SIG-M5 treated with dmso at 0.1 percent for 504 hours (cell line): ENCODE results near the gene GADD45A.
A peak's percentile ranks its signal among the peaks of the same experiment; 100 is the strongest.

ENCODE experiments used
- DNase-seq: peaks from one replicate; lab custom pipeline; 2025; ENCODE audit not compliant: unreplicated experiment; lab: John Stamatoyannopoulos, UW

Gene GADD45A

DNA sequence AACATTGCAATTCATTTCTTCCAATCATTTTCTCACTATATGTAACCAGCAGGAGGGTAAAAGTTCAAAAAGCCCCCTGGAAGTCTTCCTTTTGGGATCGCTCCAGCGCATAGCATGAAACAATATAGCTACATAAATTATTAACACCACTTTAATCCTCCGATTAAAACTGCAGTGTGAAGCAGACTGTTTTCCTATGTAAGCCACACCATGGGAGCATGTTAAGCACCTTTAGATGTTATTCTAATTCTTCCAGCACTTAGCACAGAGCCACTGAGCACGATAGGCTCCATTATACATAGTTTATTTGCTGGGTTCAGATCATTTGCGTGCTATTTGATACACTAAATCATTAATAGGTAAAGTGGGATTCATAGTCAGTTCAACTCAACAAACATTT lies 18.4 kb upstream of the GADD45A start:
- no peak for DNase-seq

- no peak for DNase-seq
These were observed 16.3 kb upstream of the GADD45A start for GRCh38 chr1:67668660-67669059.

DNA sequence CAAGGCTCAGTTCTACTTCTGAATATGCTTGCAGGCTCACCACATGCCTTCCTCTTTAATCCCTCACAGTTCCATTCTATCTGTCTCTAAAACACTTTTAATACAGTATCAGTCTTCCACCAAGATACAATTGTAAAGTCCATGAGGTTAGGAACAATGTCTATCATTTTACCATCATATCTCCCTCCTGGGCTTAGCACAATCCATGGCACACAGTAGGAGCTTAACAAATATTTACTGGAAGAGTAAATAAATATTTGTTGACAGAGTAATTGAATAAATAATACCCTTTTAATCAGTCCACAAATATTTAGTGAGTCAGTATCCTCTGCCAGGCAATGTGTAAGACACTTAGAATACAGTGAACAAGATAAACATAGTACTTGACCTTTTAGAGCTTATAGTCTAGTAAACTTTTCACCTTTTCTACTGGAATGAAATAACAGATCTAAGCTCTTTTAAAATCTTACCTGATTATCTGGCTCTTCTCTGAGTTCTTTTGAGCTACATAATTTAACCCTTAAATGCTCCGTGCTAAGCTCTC lies 12.7 kb upstream of the GADD45A start:
- no peak for DNase-seq

DNA sequence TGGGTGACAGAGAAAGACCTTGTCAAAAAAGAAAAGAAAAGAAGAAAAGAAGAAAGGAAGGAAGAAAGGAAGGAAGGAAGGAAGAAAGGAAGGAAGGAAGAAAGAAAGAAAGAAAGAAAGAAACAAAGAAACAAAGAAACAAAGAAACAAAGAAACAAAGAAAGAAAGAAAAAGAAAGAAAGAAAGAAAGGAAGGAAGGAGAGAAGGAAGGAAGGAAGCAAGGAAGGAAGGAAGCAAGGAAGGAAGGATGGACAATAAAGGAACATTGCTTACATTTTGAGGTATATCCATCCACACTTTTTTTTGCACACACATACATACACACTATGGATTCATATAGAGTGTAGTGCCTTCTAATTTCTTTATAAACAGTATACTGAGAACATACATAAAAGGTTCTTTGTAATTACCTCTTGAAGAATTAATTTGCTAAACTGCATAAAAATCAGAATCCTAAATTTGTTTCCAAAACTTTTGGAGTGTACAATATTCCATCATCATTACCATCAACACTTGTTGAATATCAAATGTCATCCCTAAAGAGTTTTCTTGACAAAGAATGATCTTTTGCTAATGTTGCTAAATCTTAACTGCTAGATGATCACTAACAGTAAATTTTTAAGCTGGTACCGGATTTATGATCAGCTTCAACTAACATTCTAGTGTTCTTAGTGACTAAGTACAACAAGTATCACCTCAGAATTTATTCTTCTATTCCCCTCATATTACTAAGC lies 11.4 kb upstream of the GADD45A start:
- DNase-seq: no peak

DNA sequence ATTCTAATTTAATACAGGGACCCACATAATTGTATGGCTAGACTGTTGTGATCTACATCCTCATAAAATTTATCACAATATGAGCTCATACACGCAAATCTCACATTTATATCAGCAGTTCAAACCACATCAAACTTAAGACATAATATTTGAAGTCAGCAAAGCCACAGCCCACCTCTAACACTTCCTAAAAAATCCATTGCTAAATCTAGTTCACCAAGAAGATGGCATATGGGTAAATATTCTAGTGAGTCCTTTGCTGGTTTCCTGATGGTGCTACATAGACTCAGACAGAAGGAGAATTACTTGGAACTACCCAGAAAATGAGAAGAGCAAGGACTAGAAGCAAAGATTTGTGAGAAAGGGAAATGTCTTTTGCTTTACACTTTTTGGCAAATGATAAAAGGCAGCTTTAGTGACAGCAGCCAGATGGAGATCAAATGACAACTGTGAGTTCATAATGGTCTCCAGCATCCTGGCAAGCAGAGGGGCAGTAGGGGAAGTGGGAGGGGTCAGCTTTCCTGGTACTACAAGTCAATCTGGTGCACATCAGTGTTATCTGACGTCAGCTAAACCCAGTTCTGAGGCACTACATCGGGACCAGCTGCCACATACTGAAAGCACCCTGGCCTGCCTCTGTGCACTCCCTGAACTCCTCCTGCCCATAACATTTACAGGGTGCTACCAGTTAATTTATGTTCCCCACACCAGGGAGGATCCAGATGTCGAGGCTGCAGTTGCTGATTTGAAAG lies 10.6 kb upstream of the GADD45A start:
- DNase-seq: no peak

DNA sequence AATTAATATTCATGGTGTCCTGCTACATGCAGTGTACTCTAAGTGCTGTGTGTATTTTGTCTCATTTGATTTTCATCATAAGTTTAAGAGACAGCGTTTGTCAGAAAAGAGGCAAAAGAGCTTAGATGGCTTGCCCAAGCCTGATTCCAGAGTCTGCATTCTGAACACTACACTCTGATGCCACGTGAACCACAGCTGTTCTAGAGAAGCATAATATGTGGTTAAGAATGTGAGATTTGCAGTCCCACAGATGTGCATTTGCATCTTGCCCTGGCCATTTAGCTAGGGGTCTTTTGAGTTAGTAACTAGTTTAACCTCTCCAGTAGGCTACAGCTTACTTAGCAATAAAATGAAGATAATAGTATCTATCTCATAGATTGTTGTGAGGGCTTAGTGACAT lies 9.2 kb upstream of the GADD45A start:
- DNase-seq: no peak

DNA sequence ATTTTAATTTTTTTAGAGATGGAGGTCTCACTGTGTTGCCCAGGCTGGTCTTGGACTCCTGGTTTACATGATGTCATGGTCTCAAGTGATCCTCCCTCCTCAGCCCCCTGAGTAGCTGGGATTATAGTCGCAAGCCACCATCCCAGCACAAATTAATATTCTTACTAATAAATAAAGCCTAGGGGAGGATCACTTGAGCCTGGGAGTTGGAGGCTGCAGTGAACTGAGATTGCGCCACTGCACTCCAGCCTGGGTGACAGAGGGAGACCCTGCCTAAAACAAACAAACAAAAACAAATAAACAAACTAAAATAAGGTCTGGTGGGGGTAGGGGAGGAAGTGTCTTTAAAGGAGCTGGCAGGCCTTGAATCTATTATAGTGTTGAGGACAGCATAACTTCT lies 8.7 kb upstream of the GADD45A start:
- DNase-seq: no peak

- DNase-seq: no peak
These were observed 8.1 kb upstream of the GADD45A start for GRCh38 chr1:67676946-67677345.

GRCh38 chr1:67677408-67677807 lies 7.6 kb upstream of the GADD45A start:
- DNase-seq: no peak

DNA sequence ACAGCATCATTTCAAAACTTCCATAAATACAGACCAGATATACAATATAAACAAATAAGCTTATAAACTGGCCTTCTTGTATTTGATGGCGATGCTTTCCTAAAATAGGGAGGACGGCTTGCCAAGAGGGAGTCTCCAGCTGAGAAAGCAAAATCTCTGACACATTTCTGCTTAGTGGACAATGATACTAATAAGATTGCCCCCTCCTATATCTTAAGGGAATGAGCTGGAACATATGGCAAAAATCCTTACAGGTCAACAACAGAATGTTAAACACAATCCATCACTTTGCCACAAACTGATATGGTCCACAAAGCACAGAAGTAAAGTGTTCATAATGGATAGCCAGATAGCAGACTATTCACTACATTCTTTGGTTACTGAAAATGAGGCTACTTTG lies 7.1 kb upstream of the GADD45A start:
- no peak for DNase-seq

GRCh38 chr1:67679691-67680090 lies 5.3 kb upstream of the GADD45A start:
- DNase-seq: no peak

- no peak for DNase-seq
These were observed 4.5 kb upstream of the GADD45A start for GRCh38 chr1:67680486-67680885.

DNA sequence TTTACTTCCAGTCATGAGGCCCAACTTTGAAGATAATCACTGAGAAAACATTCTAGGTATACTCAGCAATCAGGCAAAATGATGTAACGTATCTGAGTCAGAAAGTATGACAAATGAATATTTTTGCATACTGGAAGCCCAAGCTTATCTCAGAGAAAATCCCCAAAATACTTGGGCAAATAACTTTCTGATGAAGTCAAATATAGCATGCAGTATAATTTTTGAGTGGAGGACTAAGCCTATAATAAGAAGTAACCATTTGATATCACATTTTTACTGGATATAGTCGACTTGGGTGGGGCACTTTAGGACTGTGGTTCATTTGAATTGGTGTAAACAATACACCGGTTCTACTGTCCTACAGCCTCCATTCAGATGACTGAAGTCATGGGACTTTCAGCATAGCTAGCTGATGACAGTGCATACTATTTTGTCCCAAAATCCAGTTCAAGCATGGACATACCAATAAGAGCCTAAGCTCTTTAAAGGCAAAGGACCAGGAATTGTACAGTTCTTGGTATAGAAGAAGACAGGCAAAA lies 2.3 kb upstream of the GADD45A start:
- no peak for DNase-seq

- peak; percentile 5 for DNase-seq
These were observed 1.7 kb upstream of the GADD45A start for GRCh38 chr1:67683316-67683715.

DNA sequence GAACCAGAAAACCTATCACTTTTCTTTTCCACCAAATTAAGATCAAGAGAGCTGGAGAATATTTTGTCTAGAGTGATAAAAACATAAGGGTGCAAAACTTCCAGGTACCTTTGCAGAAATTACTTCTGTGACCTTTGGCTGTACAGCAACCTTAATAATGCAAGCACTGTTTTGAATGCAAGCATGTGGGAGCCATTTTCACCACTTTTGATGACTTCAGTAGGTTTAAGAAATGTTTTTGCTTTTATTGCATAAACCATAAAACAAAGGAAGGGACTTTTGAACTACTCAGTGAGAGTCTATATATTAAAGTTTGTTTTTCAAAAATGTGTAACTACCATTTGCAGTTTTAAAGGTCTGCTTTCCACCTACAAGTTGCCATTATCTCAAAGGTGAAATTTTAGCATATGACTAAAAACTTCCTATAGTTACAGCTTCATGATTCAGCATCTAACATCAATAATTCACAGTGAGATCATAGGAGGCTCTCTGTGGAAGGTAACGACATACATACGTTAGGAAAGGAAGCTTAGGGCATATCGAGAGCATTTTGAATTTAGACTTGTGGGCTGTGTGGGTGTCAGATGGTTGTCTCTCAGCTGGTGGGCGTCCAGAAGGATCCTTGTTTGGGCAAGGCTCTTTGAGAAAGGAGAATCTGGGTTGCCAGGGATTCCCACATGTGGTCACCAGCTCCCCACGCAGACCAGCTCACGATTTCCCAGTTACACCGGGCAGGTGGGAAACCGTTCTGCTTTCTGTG lies 1.1 kb upstream of the GADD45A start:
- DNase-seq: no peak

GRCh38 chr1:67684526-67685066 lies 405 bp upstream of the GADD45A start:
- DNase-seq: no peak

- peak; percentile 30 for DNase-seq
These were observed 711 bp downstream of the GADD45A start for GRCh38 chr1:67685558-67686266.

DNA sequence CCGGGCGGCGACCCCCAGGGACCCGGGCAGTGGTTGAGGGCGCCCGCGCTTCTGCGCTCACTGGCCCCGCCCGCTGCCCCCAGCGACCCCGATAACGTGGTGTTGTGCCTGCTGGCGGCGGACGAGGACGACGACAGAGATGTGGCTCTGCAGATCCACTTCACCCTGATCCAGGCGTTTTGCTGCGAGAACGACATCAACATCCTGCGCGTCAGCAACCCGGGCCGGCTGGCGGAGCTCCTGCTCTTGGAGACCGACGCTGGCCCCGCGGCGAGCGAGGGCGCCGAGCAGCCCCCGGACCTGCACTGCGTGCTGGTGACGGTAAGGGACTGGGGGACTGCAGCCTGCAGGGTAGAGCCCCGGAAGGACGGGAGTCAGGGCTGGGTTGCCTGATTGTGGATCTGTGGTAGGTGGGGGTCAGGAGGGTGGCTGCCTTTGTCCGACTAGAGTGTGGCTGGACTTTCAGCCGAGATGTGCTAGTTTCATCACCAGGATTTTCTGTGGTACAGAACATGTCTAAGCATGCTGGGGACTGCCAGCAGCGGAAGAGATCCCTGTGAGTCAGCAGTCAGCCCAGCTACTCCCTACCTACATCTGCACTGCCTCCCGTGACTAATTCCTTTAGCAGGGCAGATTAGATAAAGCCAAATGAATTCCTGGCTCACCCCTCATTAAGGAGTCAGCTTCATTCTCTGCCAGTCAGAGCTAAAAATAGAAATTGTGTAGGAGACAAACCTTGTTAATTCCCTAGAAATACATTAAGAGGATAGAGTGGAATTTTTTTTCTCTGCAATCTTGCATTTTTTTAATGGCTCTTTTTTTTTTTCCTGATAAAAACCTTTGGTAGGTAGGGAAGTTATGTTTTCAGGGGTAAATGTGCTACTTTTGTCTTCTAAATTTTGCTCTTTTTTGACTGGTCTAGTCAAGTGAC lies 1.5 kb downstream of the GADD45A start:
- DNase-seq: peak; percentile 91

DNA sequence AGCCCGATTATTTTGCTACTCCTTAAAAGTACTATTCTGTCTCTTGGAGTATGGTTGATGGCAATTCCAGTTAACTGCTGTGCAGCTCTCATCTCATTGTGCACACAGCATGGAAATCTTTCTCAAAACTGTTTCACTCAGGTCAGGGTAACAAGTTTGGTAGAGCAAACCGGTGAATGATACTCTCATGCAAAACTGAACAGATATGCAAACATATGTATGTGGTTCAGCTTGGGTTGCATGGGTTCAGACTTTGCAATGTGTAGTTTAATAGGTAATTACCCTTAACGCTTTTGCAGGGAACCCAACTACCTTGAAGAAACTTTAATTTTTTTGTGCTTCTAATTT lies 2.2 kb downstream of the GADD45A start:
- DNase-seq: no peak
